Neural crest cell (in vitro differentiated cells): ENCODE data around the gene CD300A. TPM values are rescaled to one million over a fixed set of nuclear protein-coding genes. Genes with fewer than 3 reads are reported as not detected.
"Not testable (repeated sequence)": the region's sequence is repeated elsewhere in the genome, so short reads cannot be mapped to it uniquely, and the experiment has no call there.

ENCODE experiments used
- DNase-seq: peaks from one replicate; pipeline ENCODE4 v3.0.0; 2021; ENCODE audit warnings: low read depth, mixed read lengths, low spot score
- H3K27ac Mint-ChIP-seq: one replicate; pipeline ENCODE4 v1.8.0; 2021; ENCODE audit warnings: mild to moderate bottlenecking, mixed read lengths; ENCODE audit not compliant: unreplicated experiment
- H3K27me3 Mint-ChIP-seq: 2 replicates; pipeline ENCODE4 v1.8.0; 2021; ENCODE audit warnings: low read depth, mild to moderate bottlenecking, mixed read lengths
- H3K36me3 Mint-ChIP-seq: 2 replicates; pipeline ENCODE4 v1.8.0; 2021; ENCODE audit warnings: low read depth, mild to moderate bottlenecking, mixed read lengths
- H3K4me1 Mint-ChIP-seq: 2 replicates; pipeline ENCODE4 v1.8.0; 2021; ENCODE audit warnings: mixed read lengths
- H3K4me3 Mint-ChIP-seq: one replicate; pipeline ENCODE4 v1.8.0; 2021; ENCODE audit warnings: mild to moderate bottlenecking, mixed read lengths
- H3K9me3 Mint-ChIP-seq: 2 replicates; pipeline ENCODE4 v1.8.0; 2021; ENCODE audit warnings: mixed read lengths
- CTCF ChIP-seq: fragments of 200-600 bp; sonication (generic); conservative IDR thresholded peaks from 2 replicates; pipeline ENCODE4 v1.5.0; 2021; ENCODE audit warnings: antibody characterized with exemption, mild to moderate bottlenecking
- total RNA-seq: library from RNA; stranded (reverse); gene quantifications from 2 replicates; pipeline ENCODE4 v1.2.1, GENCODE V29; 2021

Gene CD300A
- total RNA-seq, 1 donor from 2014 or later, result not detected

- DNase-seq, result no peak
- no peak overlapping the region for H3K4me3 Mint-ChIP-seq
- no peaks in the 10 kb centered on the region for H3K9me3 Mint-ChIP-seq
- peaks cover 12% of the 10 kb centered on the region for H3K27me3 Mint-ChIP-seq
- no peak overlapping the region for H3K27ac Mint-ChIP-seq
- H3K4me1 Mint-ChIP-seq, result peaks cover under 1% of the 10 kb centered on the region
- no peaks in the 10 kb centered on the region for H3K36me3 Mint-ChIP-seq
- TF ChIP-seq CTCF, result no peak
Measured at GRCh38 chr17:74499992-74500391, 33.6 kb downstream of the CD300A start.

DNA sequence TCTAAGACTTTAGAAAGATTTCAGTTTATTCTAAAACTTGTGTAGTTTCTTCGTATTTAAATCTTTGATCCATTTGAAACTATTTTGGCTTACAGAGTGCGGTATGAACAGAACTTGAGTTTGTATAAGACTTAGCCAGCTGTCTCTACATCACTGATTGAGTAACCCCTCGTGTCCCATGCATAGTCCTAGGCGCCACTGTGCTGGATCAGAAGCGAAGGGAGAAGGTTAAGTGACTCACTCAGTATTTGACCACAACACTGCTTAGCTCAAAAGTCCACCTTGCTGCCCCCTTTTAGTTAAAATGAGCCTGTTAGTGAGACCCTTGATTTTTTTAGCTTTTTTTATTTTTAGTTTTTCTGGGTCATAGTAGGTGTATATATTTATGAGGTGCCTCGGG, 36.4 kb downstream of the CD300A start:
- Mint-ChIP-seq H3K4me1 (no peaks in the 10 kb centered on the region), H3K4me3 (no peak overlapping the region), H3K27ac (no peak overlapping the region), H3K36me3 (no peaks in the 10 kb centered on the region), H3K27me3 (peaks cover 18% of the 10 kb centered on the region), H3K9me3 (no peaks in the 10 kb centered on the region)
- DNase-seq, result no peak
- TF ChIP-seq CTCF, result no peak

DNA sequence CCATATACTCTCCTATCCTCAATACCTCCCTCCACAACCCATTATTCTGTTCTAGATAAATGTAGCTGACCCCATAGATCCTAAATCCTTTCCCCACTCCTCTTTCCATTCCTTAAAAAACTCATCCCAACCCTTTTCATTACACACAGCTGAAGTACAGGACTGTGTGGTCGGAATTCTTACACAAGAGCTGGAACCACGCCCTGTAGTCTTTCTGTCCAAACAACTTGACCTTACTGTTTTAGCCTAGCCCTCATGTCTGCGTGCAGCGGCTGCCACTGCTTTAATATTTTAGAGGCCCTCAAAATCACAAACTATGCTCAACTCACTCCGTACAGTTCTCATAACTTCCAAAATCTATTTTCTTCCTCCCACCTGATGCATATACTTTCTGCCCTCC, 37.5 kb downstream of the CD300A start:
- H3K4me1 Mint-ChIP-seq, H3K4me3 Mint-ChIP-seq, H3K36me3 Mint-ChIP-seq, H3K9me3 Mint-ChIP-seq, DNase-seq, H3K27ac Mint-ChIP-seq: not testable (repeated sequence)
- H3K27me3 Mint-ChIP-seq, result peaks cover 22% of the 10 kb centered on the region

DNA sequence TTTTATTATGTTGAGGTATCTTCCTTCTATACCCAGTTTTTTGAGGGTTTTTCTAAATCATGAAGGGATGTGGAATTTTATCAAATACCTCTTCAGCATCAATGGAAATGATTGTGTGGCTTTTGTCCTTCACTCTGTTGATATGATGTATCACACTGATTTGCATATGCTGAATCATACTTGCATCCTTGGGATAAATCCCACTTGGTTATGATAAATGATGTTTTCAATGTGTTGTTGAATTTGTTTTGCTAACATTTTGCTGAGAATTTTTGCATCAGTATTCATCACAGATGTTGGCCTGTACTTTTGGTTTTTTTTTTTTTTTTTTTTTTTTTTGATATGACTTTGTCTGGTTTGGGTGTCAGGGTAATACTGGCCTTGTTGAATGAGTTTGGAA, 41.7 kb downstream of the CD300A start:
- Mint-ChIP-seq H3K27me3 (peaks cover 38% of the 10 kb centered on the region), H3K36me3 (no peaks in the 10 kb centered on the region)

GRCh38 chr17:74512036-74512435, 45.6 kb downstream of the CD300A start:
- Mint-ChIP-seq H3K36me3 (peaks cover 12% of the 10 kb centered on the region), H3K9me3 (peaks cover 12% of the 10 kb centered on the region), H3K27me3 (peaks cover 60% of the 10 kb centered on the region), H3K27ac (no peak overlapping the region), H3K4me1 (peaks cover 9% of the 10 kb centered on the region), H3K4me3 (no peak overlapping the region)
- no peak for TF ChIP-seq CTCF
- DNase-seq, result no peak

More for the DNA sequence above, 41.7 kb downstream of the CD300A start:
- H3K4me1 Mint-ChIP-seq, result no peaks in the 10 kb centered on the region
- H3K9me3 Mint-ChIP-seq, result no peaks in the 10 kb centered on the region
- H3K27ac Mint-ChIP-seq, result no peak overlapping the region
- H3K4me3 Mint-ChIP-seq, result no peak overlapping the region
- no peak for DNase-seq
- no peak for TF ChIP-seq CTCF

GRCh38 chr17:74512624-74513091, 46.2 kb downstream of the CD300A start:
- no peak for TF ChIP-seq CTCF

More at GRCh38 chr17:74512624-74513091, 46.2 kb downstream of the CD300A start:
- Mint-ChIP-seq H3K4me3 (no peak overlapping the region), H3K9me3 (peaks cover 12% of the 10 kb centered on the region), H3K4me1 (peaks cover 9% of the 10 kb centered on the region), H3K27ac (no peak overlapping the region), H3K36me3 (peaks cover 12% of the 10 kb centered on the region), H3K27me3 (peaks cover 62% of the 10 kb centered on the region)
- no peak for DNase-seq
